Renal pelvis (tissue), 4 donors: Measurements from ENCODE around the gene EFCAB9. TPM values are rescaled to one million over a fixed set of nuclear protein-coding genes. Genes with fewer than 3 reads are reported as not detected.
A peak's percentile ranks its signal among the peaks of the same experiment; 100 is the strongest.
"Not testable (repeated sequence)": the region's sequence is repeated elsewhere in the genome, so short reads cannot be mapped to it uniquely, and the experiment has no call there.

Experiments
- DNase-seq: peaks from one replicate; pipeline ENCODE4 v3.0.0-alpha.2; 2013
- polyA plus RNA-seq, 3 donors: library from polyadenylated mRNA; unstranded; fragments of 120-200 nt; gene quantifications; one replicate each; pipeline ENCODE4 v1.2.1, GENCODE V29; 2013; ENCODE audit not compliant: insufficient read length in 3 of 3

The EFCAB9 gene
- polyA plus RNA-seq, 3 donors, result not detected

- no peak for DNase-seq
Observed at GRCh38 chr5:172187118-172188032, 6.6 kb upstream of the EFCAB9 start.

GRCh38 chr5:172188033-172188892, 5.7 kb upstream of the EFCAB9 start, which contains the start of gene STK10:
TSS of gene STK10 (minus strand) at chr5:172188224. CDS start at chr5:172188042, 182 bp downstream.
- peak; percentile 83 for DNase-seq

GRCh38 chr5:172188893-172189692, 4.9 kb upstream of the EFCAB9 start:
- DNase-seq, result no peak

GRCh38 chr5:172189693-172190296, 4.2 kb upstream of the EFCAB9 start:
- no peak for DNase-seq

- no peak for DNase-seq
Observed at GRCh38 chr5:172194985-172195774, 1.2 kb downstream of the EFCAB9 start.

GRCh38 chr5:172197775-172198174, 3.8 kb downstream of the EFCAB9 start:
- DNase-seq, result not testable (repeated sequence)

- DNase-seq, result no peak
Observed at GRCh38 chr5:172199446-172199845, 5.5 kb downstream of the EFCAB9 start.

- DNase-seq, result no peak
Observed at GRCh38 chr5:172200476-172200875, 6.5 kb downstream of the EFCAB9 start.

GRCh38 chr5:172205984-172206383, 12.0 kb downstream of the EFCAB9 start:
- not testable (repeated sequence) for DNase-seq

- DNase-seq, result no peak
Observed at GRCh38 chr5:172207511-172207910, 13.5 kb downstream of the EFCAB9 start.

- DNase-seq, result no peak
Observed at GRCh38 chr5:172209714-172210113, 15.7 kb downstream of the EFCAB9 start.

- DNase-seq, result no peak
Observed at GRCh38 chr5:172211676-172212075, 17.7 kb downstream of the EFCAB9 start.

GRCh38 chr5:172213126-172213525, 19.2 kb downstream of the EFCAB9 start:
- no peak for DNase-seq

- no peak for DNase-seq
Observed at GRCh38 chr5:172216345-172216744, 22.4 kb downstream of the EFCAB9 start.

- no peak for DNase-seq
Observed at GRCh38 chr5:172219296-172219695, 25.3 kb downstream of the EFCAB9 start.

- no peak for DNase-seq
Observed at GRCh38 chr5:172223901-172224873, 30.2 kb downstream of the EFCAB9 start.

GRCh38 chr5:172224996-172225395, 31.0 kb downstream of the EFCAB9 start:
- DNase-seq, result no peak

- no peak for DNase-seq
Observed at GRCh38 chr5:172229904-172230303, 35.9 kb downstream of the EFCAB9 start.

- DNase-seq, result no peak
Observed at GRCh38 chr5:172234031-172234430, 40.1 kb downstream of the EFCAB9 start.
